AML-193 (cell line): Measurements from ENCODE around the gene PPM1H.

ENCODE experiments used
- DNase-seq, 2 experiments: peaks; one replicate each; lab custom pipeline; 2025; lab: John Stamatoyannopoulos, UW

The PPM1H gene

DNA sequence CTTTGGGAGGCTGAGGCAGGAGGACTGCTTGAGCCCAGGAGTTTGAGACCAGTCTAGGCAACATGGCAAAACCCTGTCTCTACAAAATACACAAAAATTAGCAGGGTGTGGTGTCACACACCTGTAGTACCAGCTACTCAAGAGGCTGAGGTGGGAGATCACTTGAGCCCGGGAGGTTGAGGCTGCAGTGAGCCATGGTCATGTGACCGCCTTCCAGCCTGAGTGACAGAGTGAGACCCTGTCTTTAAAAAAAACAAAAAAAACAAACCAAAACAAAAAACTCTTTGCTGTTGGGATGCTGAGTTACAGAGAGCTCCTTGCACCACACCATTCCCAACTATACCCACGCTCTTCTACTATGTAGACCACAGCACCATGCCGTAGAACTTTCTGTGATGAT is 221.2 kb downstream of the PPM1H start:
- no peak for DNase-seq

DNA sequence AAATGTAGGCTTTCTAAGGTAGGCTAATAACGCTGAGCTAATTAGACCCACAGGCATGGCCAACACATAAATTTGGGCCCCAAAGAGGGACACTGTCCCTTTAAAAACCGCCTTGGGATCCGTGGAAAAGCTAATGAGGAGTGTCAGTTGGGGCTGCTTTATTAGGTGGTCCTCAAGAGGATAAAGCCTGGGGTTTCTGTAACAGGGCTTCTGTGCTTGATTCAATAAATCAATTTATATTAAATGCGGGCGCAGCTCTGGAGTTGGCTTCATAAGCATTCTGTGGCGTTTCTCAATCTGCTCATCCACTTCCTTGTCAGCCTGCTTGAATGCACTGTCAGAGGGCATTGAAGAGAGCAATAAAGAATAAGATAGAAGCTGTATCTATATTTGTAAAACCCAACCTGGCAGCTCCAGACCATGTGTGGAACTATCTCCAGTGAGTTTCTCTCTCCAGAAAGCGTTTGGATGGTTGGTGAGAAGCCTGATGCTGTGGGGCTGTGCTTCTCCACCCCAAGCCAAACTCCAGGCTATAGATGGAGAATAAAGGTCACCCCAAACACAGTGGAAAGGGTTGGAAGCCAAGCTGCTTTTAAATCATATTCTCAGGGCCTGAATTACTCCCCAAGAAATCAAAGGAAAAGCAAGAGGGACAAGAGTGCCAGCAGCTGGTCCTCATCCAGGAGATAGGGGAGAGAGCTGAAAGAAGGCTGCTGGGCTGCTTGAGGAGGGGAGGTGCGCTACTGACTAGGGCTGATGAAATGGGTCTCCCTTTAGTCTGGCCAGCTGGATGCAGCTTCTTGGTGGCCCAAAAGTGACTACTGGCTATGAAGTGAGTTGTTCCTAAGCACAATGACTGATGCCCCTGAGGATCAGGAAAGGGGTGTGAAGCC is 222.0 kb downstream of the PPM1H start:
- DNase-seq, result no peak

DNA sequence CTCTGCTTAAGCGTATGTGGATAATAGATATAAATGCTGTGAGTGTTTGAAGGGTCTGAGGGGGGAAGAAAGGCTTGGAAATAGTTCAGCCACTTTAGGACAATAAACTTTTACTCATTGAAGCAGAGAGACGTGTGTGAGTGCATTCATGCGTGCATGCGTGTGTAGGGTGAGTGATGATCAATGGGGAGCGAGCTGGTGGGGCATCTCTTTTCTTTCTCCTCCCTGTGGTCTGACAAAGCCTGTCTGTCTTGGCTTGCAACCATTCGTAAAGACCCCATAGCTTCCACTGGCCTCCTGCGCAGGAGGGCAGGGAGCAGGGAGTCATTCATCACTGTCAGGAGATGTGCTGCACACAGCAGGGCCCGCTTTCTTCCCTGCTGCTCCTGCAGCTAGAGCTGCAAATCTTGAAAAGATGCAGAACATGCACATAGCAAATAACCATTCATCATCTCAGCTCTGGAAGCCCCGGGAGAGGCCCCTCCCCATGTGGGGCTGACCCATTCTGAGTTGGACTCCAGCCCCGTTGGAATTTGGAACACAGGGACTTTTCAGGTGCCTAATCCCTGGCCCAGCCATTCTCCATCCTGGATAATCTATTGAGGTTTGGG is 223.2 kb downstream of the PPM1H start:
- DNase-seq, result no peak

DNA sequence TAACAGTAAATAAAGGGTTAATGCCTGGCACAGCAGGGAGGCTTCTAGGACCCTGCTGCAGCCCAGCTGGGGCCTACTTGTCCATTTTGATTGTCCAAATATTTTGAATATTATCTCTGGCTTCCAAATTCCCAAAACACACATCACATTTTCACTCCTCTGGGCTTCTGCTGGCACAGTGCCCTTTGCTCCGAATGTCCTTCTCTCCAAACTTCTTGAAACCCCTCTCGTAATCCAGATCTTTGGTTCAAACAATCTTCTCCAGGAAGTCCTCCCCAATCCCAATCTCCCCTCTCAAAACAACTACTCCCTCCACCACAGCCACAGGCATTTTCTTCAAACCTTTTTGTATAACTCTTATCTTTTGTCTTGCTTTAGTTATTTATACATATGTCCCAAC is 225.6 kb downstream of the PPM1H start:
- DNase-seq, result no peak

DNA sequence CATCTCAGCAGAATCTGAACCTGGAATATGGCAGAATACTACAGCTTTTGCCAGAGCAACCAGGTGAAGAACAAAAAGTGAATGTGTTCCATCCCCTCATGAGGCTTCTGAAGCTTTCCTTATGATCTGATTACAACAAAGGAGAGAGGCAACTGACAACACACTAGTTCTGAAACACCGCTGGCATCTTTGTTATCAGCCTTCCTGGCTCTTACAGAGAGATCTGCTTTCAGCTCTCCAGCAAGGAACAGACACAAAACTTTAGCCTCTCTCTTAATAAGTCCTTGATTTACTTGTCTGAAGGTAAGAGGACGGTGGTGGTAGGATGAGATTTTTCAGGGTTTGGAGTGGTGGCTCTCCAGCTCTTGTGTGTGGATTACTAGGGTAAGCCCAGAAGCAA is 227.0 kb downstream of the PPM1H start:
- no peak for DNase-seq

DNA sequence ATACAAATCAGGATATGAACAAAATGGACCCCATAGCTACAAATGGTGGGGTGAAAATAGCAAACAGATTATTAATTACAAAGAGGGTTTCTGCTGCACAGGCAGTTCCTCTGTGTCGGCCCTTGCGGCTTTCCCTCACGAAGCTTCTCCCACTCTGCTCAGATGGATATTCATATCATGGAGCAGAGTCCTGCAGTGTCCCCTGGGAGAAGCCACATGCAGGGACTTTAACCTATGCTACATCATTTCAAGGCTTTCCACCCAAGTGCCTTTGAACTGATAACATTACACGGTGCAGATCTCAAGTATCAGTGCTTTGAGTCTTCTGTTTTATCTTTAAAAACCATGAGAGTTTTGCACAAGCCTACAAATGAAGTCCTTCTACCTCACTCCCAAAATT is 229.1 kb downstream of the PPM1H start:
- DNase-seq, result no peak

DNA sequence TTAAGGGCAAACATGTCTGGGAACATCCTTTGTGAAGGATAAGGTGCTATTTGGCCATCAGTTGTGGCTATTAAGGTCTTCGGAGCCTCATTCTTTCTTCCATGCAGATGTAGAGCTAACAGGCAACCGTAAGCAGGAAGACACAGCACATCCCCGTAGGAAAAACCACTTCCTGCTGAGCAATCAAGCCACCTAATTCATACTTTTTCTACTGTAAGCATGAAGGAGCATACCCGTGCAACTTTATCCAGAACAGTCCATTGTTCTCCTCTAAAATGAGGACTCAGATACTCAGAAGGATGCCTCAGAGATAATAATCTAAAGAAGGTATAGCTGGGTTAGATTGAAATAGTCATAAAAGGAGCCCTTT is 232.0 kb downstream of the PPM1H start:
- DNase-seq, result no peak

DNA sequence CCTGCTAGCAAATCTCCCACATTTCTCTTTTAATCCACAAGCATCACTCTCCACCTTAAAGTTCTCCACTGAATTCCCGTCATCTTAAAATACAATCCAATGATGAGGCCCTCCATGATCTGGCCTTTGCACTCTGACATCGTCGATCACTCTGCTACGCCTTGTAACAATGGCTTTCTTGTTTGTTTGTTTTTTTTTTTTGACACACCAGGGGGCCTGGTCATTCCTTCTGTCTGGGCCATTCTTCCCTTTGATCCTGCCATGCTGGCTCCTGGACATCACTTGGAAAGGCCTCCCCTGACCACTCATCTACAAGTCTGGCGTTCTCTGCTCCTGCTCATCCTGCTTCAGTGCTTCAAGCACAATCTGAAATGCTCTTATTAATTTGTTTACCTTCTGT is 233.5 kb downstream of the PPM1H start:
- DNase-seq, result no peak

DNA sequence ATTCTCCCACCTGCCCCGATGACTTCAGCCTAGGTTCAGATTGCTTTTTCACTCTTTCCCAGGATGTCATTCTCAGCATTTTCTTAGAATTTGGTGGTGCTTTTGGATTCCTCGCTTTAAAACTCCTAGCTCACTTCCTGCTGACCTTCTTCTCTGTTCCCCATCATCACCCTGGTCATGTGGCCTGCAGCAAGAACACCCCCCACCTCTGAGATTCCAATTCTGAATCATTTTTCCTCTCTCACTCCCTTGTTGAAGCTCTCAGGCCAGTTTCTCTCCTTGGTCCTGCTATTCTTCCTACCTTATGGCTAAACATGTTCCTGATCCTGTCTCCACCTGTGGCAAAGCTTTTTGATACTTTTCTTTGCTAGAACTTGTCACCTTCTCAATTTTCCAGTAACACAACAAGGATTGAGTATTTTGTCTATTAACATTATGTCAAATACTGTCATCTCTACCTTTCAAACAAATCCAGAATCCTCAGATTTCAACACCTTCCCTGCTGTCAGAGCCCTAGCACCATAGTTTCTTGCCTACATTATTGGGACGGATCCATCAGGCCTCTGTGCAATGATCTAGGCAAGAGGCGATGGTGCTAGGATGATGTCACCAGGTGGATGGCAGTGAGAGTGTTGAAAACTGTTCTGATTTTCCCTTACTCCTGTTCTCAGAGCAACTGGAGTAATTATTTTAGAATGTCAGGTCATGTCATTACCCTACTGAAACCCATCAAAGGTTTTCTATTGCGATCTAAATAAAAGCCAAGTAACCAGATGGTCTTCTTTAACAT is 234.7 kb downstream of the PPM1H start:
- no peak for DNase-seq

DNA sequence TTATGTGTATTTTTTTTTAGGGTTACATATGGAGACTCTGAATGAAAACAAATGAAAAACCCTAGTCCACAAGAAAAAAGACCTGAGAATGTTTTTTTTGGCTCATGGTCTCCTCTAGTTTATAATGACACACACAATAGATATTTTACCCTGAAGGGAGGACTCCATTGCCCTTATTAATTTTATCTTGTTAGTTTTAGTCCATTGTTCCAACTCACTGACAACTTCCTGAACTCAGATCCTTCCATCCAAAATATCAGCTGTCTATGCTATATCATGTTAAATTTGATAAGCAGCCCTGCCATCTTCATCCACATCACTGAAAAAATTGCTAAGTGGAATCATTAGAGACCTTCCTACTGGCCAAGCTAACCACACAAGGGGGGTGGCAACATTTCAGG is 236.2 kb downstream of the PPM1H start:
- no peak for DNase-seq

DNA sequence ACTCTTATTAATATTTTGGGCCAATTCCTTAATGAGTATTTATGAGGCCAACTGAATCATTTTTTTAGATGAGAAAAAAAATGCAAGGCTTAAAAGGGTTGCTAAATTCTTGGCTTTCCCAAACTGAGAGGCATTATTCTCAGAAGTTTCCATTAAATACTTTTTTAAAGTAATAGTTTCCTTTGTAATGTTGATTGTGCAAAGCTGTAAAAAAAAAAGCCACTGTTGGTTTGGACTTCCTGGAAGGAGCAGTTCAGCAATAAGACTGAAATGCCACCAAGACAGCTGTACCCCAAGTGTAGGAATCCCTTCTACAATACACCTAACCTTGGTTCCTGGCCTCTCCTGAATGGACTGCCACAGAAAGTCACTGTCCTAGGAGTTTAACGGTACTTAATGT is 237.1 kb downstream of the PPM1H start:
- peak; percentile 25 to 35 for DNase-seq

DNA sequence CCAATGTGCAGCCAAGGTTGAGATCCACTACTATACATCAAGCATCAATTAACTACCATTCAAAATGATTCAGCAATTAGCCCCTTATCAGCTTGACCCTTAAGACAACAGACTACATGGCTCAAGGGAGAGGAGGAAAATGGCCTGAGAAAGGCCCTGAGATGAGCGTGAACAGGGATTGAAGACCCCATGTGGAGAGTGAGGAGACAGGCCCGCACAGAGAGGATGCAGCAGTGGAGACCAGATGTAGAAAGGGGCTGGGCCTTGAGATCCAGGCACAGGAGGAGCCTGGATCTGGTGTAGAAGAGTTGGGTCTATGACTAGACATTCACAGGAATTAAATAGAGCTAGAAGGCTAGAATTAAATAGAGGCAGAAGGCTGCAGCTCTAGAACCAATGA is 239.3 kb downstream of the PPM1H start:
- no peak for DNase-seq

DNA sequence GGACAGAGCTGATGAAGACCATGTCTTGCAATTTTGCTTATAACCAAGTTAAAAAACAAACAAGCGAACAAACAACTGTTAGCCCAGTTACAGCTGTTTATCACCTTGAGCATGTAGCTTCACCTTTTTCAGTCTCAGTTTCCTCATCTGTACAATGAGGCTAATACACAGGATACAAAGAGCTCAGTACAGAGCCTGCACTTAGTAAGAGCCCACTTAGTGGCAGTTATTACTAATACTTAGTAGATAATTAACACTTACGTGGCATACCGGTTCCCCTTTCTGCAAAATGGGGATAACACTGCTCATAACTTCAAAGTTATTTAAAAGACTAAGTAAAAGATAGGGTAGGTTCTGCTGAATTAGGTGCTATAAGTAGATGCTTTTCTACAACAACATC is 240.3 kb downstream of the PPM1H start:
- no peak for DNase-seq

DNA sequence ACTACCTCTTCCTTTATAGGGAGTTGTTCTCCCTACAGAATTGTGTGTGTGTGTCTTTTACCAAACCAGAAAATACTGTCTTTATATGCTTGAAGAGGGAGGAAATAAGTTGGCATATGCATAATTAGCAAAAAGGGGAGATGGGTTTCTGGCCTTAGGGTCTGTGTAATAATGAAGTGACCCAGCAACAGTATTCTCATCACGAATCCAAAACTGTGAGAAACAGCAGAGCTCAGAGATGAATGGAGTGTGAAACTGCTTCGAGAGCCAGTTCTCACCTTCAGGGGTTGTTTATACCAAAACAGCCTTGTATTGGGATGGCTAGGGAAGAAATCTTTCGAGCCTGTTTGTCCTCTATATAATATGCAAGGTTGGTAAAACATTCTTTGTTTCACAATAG is 240.8 kb downstream of the PPM1H start:
- no peak for DNase-seq

DNA sequence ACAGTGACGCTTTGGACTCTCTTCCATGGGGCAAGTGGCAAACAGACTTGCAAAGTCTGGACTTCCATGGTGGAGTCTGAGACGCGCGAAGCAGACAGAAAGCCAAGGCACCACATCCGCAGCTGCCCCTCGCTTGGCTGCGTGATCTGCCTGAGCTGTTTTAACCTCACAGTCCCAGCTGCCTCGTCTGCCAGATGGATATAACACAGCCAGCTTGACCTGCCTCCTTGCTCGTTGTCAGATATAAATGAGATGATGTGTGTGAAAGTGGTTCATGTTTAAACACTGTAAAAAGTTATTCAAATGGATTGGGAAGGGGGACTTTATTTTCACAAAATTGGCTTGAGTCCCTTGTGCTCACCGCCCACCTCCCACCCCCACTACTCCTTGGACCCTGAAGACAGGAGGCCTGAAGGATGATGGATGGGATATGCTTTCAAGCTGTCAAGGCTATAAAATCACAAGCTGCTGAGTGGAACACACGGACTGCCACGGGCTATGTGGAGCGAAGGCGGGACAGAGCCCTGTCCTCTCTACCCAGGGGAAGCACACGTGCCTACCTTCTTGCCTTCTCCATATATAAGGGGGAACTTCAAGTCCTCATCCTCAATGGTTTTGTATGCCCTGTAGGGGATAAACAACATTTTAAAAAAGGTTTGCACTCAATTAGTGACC is 241.4 kb downstream of the PPM1H start:
- DNase-seq, result no peak

DNA sequence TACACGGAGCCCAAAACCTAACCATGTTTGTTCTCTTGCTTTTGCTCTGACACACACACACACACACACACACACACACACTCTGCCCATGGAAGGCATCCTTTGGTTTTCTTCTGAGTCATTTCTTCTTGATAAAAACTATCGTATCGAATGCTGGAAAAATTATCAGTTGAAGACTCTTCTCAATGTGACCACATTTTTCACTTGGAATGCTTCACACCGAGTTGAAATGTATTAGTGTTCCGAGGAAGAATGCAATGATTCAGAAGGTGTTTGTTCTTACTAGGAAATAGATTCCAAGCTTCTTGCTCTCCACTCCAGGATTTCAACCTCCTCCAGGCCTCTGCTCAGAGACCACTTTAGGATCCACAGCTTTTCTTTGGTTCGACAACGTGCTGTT is 242.1 kb downstream of the PPM1H start:
- no peak for DNase-seq

DNA sequence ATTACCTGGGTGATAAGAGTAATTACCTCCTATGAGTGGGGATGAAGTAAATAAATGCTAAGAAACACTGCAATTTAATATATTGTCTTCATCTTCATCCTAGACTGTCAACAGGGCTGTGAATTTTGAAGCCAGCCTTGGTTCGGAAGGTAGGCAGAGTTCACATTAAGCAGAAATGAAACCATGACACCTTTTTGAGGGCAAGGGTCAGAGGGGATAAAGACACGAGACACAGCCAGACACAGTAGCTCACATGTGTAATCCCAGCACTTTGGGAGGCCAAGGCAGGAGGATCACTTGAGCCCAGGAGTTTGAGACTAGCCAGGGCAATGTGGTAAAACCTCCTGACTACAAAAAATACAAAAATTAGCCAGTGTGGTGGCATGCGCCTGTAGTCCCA is 243.6 kb downstream of the PPM1H start:
- no peak for DNase-seq

DNA sequence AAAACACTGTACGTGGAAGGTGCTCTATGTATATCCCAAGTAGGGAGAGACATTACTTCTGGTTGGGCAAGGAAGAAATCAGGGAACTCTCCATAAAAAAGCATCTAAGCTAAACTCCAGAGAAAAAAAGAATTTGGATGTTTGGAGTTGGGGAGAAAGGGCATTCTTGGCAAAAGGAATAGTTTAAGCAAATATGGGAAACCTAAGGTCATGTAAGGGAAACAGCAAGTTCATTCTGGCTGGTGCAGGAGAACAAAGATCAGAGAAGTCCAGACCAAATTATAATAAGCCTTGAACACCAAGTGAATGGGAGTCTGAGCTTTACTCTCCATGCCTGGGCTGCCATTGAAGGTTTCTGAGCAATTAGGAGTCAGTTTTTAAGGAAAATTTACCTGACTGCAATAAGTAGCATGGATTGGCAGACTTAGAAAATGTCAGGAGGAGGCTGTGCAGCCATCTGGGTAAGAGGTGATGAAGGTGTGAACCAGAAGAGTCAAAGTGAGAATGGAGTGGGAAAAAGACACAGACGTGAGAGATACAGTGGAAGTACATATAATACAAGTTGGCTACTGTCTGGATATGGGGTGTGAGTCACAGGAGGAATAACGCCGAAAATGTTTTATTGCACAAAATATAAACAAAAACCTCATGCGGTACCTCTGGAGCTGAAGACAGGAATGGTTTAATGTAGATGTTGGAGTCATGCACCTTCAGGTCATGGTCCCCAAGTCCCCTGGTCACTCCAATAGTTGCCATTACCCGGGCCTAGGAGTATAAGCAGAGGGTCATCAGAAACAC is 245.7 kb downstream of the PPM1H start:
- DNase-seq, result no peak

DNA sequence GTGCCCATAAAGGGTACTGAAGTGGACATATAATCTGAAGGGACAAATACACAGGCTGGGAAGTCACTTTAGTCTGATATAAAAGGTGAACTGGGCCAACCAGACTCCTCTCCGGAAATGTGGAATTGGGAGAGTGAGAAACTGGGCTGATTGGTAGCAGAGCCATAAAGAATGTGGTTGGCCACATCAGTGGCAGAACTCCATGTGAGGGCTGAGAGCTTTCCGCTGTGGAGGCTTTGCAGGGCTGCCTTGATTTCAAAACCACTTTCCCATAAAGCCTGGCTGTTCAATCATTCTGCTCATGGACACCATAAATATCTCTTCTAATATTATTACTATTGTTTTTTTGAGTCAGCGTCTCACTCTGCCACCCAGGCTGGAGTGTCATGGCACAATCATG is 248.0 kb downstream of the PPM1H start:
- no peak for DNase-seq

DNA sequence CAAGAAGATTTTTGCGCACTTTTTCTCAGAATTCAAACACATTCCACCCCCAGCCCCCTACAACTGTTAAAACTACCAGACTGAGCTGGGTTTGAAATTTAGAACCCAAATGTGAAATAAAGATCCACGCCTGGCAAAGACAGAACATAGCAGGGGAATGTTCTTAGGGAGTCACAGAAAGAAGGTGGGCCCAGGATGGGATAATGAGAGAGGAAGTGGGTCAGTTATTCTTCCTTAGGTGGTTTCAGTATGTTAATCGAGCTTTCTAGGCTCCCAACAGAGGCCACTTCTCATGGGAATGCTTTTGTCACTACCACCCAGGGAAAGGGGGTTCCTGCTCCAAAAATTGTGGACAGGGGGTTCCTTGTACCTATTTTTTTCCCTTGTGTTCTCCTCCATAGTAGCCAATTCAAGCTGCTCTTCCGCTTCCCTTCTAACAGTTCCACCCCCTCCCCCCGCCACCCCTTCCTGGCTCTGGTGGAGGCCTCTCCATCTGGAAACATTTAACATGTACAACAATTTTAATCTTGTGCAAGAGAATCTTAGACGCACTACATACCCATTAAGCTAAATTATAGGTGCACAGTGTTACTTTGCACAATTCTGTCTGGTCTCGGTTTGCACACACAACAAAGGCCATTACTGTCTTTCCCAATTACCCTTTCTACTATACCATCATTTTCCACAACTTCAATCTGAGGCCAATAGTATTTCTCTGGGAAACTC is 250.2 kb downstream of the PPM1H start:
- no peak for DNase-seq
